Activated naive CD8-positive, alpha-beta T cell treated with anti-CD3 and anti-CD28 coated beads, Interleukin-2, amount 50 U/mL, for 16 hours (primary cell): ENCODE measurements around the gene MRPL51.
A peak's percentile ranks its signal among the peaks of the same experiment; 100 is the strongest.

ENCODE experiments used
- DNase-seq: peaks from one replicate; pipeline ENCODE4 v3.0.0-alpha.2; 2020; ENCODE audit warnings: low read depth, low spot score

Gene MRPL51

DNA sequence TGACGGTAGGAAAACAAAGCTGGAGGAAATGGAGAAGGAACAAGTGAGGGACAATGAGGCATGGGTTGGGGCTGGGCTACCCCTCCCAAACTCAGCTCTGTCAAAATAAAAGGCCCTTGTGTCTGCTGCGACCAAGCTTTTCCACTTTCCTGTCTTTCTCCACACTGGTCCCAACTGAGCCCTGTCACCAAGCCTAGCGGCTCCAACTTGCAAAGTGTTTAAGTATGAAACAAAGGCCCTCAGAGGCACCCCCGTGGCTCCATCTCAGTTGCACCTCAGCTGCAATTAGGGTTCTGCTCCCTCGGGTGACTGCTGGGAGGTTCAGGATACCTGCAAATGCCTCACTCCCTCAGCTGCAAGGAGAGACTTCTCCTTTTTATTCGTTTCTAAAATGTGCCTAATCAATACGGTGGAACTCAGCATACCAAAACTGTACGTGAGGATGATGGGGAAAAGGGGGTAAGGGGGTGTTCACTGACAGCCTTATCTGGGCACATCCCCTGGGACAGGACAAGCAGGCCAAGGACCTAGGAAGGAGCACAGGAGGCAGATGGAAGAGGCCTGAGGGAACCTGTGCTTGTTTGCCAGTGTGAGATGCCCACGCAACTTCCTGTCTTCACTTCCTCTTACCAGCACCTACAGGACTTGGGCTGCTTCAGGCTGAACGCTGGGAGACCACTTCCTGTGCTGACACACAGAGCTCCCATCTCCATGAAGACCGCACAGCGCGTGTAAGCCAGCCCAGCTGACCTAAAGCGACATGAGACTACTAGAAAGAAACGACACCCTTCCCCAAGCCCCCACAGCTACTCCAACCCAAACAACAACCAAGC lies 31.4 kb downstream of the MRPL51 start:
- peak; percentile 44 for DNase-seq

DNA sequence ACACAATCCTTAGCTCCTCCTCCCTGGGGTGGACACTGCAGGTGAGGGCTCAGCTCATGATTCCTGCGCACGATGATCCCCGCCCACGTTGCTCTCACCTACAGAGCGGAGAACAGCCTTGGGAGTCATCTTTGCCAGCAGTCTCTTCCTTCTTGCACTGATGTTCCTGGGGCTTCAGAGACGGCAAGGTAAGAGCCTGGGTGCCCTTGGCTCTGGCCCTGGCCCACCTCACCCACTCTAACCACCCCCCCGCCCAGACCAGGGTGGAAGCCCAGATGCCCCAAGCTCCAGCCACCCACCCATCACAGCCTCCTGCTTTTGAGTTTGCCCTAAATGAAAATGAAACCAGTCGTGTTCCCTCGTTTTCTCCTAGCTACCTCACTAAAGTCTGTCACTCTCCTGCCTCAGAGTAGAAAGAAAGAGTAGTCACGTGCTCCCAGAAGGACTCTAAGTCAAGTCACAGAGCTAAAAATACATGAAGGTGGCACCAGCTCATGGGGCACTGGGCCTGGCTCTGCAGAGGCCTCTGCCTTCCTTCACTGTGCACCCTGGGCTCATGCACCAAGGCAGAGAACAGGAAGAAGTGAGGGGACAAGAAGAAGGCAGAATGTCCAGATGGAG lies 32.2 kb downstream of the MRPL51 start:
- DNase-seq = no peak

DNA sequence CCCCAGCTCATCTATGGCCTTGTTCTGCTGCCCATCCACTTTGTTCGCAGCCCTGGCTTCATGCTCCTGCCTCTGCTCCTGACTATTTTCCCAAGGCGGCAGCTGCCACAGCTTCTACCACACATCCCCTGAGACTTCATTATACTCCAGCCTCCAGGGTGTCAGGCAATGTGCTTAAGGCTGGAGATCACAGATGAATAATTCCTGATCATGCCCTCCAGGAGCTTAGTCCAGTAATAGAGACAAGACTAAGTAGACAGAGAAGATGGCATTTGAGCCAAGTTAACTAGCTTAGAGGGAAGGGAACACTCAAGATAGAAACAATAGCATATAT lies 34.1 kb downstream of the MRPL51 start:
- DNase-seq = no peak

DNA sequence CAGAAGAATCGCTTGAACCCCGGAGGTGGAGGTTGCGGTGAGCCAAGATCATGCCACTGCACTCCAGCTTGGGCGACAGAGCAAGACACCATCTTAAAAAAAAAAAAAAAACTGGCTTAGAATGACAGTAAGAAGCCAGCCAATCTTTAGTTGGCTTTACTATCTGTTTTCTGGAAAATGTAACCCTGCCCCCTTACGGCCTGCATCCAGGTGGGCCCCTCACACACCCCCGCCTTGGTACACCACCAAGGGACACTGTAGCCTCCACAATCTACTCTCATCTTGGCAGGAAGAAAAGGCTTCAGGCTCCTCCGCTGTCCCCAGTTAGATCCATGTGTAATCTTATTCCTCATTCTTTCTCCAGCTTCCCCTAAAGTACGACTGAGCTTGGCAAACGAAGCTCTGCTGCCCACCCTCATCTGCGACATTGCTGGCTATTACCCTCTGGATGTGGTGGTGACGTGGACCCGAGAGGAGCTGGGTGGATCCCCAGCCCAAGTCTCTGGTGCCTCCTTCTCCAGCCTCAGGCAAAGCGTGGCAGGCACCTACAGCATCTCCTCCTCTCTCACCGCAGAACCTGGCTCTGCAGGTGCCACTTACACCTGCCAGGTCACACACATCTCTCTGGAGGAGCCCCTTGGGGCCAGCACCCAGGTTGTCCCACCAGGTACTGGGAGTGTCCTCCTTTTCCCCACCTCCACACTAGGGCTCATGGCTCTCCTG lies 34.6 kb downstream of the MRPL51 start:
- no peak for DNase-seq

DNA sequence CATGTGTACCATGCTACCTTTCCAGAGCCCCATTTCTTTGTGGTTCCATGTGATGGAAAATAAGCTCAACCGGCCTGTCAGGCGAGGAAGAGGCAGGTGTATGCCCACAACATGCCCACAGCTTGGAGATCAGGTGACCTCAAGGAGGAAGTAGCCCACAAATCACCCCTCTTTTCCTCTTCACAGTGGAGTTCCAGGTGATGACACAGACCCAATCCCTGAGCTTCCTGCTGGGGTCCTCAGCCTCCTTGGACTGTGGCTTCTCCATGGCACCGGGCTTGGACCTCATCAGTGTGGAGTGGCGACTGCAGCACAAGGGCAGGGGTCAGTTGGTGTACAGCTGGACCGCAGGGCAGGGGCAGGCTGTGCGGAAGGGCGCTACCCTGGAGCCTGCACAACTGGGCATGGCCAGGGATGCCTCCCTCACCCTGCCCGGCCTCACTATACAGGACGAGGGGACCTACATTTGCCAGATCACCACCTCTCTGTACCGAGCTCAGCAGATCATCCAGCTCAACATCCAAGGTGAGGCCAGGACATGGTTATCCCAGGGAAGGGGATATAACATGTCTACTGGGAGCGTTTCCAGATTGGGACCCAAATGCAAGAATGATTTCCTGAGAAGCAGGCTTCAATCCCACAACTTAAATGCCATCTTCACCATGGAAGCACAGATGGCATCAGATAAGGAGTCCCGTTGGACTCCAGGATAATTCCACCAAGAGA lies 35.7 kb downstream of the MRPL51 start:
- DNase-seq = no peak

DNA sequence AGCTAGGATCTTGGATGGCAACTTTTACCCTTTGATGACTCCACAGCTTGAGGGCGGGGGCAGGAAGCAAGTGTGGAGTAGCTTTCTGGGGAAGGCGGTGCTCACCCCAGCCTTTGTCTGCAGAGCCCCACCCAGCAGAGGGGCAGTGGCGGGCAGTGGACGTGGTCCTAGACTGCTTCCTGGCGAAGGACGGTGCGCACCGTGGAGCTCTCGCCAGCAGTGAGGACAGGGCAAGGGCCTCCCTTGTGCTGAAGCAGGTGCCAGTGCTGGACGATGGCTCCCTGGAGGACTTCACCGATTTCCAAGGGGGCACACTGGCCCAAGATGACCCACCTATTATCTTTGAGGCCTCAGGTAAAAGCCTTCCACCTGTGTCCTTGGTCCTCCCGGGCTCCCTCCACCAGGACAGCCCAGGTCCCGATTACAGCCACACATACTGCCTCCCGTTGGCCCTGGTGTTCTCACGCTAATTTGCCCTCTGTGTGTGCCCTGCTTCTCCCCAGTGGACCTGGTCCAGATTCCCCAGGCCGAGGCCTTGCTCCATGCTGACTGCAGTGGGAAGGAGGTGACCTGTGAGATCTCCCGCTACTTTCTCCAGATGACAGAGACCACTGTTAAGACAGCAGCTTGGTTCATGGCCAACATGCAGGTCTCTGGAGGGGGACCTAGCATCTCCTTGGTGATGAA lies 40.0 kb downstream of the MRPL51 start:
- DNase-seq = no peak

DNA sequence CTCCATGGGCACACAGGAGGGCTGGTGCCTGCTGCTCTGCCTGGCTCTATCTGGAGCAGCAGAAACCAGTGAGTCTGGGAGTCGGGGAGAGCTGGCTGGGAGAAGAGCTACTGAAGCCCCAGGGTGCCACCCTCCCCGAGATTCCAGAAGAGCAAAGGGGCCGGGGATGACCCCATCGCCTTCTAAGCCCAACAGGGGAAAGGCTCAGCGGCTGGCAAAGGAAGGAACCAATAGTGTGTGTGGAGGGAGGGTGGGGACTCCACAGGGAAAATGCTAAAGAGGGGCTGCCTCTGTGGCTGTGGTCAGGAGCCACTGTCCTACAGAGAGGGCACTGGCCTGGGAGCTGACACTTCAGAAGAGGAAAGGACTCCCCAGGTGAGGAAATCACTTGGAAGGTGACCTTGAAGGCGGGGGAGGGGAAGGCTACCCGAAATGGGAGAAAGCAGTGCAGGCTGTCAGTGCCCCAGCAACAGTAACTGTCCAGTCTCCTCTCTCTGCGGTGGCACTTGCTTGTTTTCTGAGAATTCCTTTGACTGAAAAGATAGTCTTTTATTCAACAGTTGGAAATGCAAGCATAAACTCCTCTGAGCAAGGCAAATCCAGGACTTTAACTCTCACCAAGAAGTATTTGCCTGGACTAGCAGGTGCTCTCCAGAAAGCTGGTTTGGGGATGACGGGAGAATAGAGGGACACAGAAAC lies 40.7 kb downstream of the MRPL51 start:
- DNase-seq = no peak

DNA sequence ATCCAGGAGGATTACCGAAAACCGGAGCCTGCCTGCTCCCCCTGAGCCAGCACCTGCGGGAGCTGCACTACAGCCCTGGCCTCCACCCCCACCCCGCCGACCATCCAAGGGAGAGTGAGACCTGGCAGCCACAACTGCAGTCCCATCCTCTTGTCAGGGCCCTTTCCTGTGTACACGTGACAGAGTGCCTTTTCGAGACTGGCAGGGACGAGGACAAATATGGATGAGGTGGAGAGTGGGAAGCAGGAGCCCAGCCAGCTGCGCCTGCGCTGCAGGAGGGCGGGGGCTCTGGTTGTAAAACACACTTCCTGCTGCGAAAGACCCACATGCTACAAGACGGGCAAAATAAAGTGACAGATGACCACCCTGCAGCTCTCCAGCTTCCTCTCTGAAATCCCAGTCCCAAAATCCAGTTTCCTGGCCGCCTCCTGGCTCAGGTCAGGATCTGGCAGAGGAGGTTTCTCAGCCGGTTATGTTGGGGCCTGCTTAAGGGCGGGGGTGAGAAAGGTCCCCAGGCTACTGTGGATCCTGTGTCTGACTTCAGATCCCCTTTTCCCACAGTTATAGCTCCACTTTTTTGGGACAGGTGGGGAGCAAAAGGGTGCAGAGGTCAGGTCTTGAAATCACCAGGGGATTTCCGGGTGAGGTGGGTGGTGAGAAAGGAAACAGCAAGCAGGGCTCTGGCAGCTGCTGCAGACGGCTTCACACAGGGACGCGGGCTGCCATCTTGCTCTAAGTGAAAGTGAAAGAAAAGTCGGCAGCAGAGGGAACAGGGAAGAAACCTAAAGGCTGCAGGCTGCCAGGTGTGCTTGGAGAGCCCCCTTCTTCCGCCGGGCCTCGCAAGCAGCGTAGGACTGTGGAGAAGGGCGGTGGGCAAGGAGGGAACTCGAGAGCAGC lies 41.5 kb downstream of the MRPL51 start, which contains the start of gene TAPBPL:
TSS of gene TAPBPL (plus strand) at position 695 of the 897 bp plus-strand sequence. CDS start 207 bp downstream, outside the sequence.
- peak; percentile 62 for DNase-seq

DNA sequence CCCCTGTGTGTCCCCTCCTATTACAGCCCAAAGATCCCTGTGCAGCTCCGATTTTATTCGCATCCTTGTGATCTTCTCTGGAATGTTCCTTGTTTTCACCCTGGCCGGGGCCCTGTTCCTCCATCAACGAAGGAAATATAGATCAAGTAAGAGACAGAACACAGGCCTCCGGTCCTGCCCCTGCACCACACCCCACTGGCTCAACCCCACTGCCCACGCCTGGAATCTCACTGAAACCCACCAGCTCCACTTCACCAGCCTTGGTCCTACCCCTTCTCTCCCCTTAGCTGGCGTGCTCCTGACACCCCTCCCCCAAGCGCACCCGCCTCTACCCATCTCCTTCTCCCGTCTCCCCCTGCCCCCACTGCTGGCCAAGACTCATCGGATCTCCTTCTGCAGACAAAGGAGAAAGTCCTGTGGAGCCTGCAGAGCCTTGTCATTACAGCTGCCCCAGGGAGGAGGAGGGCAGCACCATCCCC lies 42.2 kb downstream of the MRPL51 start:
- DNase-seq = no peak

DNA sequence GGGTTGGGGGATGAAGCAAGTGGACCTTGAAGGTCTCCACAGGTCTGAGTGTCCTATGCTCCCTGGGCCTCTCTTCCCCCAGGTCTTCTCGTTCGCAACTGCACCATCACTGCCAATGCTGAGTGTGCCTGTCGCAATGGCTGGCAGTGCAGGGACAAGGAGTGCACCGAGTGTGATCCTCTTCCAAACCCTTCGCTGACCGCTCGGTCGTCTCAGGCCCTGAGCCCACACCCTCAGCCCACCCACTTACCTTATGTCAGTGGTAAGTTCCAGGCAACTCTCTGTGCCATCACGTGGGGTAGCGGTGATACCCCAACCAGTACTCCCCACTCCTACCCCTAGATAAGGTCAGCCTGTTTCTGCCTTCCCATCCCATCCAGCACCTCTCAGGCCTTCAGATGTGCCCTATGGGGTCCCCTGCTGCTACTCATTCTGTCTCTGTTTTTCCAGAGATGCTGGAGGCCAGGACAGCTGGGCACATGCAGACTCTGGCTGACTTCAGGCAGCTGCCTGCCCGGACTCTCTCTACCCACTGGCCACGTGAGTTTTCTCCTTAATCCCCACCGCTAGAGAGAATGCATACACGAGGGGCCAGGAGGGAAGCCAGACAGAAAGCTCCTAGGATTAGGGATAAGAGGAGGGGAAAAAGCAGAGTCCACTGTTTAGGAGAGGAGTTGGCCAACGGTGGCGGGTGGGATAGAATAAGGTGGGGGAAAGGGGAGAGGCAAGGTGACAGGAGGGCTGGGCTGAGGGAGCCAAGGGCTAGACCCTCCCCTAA lies 42.8 kb downstream of the MRPL51 start:
- DNase-seq = no peak

DNA sequence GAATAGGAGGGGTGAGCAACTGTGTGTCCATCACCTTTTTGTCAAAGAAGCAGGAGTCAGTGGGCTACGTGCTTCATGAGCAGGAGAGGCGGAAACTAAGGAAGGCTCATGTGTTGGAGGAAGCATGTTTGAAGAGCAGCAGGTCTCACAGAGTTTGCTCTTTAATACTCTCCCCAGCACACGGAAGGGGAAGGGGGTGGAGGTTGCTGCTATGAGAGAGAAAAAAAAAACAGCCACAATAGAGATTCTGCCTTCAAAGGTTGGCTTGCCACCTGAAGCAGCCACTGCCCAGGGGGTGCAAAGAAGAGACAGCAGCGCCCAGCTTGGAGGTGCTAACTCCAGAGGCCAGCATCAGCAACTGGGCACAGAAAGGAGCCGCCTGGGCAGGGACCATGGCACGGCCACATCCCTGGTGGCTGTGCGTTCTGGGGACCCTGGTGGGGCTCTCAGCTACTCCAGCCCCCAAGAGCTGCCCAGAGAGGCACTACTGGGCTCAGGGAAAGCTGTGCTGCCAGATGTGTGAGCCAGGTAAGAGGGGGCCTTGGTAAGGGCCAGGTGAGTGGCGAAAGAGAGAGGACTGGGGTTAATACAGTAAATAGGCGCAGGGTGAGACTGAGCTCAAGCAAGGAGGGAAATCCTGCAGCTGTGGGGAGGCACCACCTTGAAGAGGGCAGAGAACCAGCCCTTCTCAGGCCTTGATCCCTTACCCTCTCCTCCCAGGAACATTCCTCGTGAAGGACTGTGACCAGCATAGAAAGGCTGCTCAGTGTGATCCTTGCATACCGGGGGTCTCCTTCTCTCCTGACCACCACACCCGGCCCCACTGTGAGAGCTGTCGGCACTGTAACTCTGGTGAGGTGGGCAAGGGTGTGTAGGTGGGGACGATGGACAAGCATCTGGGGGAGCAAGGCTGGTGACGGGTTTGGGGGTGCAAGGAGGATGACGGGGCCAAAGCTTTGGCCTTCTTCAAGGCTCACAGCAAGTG lies 48.1 kb downstream of the MRPL51 start, which contains the start of gene CD27:
TSS of gene CD27 (plus strand) at position 252 of the 985 bp plus-strand sequence. CDS start at position 393, 141 bp downstream.
- no peak for DNase-seq

DNA sequence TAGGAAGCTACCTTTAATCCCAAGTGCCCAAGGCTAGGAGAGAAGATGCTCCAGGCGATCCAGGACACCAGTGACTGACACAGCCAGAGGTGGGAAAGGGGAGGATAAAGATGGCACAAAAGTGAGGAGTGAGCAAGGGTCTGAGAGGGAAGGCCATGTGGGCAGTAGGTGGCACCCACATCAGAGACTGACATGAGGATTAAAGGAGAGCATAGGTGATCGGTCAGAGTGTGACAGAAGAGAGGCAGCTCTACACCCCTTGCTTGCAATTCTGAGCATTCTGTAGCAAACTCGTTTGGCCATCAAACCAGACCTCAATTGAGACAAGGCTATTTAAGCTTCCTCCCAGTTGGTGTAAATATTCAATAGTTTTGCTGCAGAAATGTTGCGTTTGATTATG lies 49.0 kb downstream of the MRPL51 start:
- DNase-seq = no peak

DNA sequence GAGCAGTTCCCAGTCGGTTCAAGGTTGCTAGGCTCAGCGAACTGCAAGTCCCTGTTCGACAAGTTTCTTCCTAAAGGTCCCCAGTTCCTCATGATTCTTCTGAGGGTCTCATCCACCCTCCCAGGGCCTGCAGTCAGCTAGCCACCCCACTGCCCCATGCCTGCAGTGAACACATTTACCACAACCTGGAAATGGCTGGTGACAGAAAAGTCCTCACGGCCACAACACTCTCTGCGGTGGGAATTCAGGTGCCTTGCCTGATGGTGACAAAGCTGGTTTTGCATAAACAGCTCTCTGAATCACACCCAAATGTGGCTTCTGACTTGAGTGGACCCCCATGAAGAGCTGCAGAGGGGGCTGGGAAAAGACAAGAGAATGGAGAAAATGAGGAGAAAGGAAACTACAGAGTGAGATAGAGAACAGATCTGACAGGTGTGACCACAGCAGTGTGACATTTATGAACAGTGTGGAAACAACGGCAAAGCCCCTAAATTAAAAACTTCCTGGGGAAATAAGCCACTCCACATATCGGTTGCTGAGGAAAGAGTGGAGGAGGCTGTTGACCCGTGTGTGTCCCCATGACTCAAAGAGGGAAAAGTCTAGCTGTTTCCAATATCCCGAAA lies 49.6 kb downstream of the MRPL51 start:
- no peak for DNase-seq

DNA sequence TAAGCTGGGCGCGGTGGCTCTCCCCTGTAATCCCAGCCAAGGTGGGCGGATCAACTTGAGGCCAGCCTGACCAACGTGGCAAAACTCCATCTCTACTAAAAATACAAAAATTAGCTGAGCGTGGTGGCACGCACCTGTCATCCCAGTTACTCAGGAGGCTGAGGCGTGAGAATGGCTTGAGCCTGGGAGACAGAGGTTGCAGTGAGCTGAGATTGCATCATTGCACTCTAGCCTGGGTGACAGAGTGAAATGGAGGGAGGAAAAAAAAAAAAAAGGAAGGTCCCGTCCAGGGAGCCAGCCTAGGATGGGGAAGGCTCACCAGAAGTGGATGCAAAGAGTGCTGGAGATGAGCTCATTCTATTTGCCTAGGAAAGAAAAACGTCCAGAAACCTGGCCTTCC lies 50.2 kb downstream of the MRPL51 start:
- DNase-seq = no peak
